ENCODE results near the gene PLXNB1.

Gene PLXNB1

GRCh38 chr3:48435774-48436476 is 6.0 kb upstream of the PLXNB1 start:
- H3K9me3 ChIP-seq (ENCODE audit: control insufficient read depth, low read length): no peaks in the 10 kb centered on the region
- no peak overlapping the region for H3K27ac ChIP-seq
- peaks cover 14% of the 10 kb centered on the region for H3K4me1 ChIP-seq
- no peaks in the 10 kb centered on the region for H3K36me3 ChIP-seq (ENCODE audit: control insufficient read depth, insufficient read depth, low read length)
- TF ChIP-seq CTCF (IDR thresholded peaks at IDR 0.05): peak; percentile 100
- H3K4me2 ChIP-seq (ENCODE audit: low read length): no peak overlapping the region
- no peaks in the 10 kb centered on the region for H3K27me3 ChIP-seq (ENCODE audit: control insufficient read depth, insufficient read depth, low read length)
- peak overlapping the region; percentile 48 for H2AFZ ChIP-seq
- no peak overlapping the region for H3K4me3 ChIP-seq (ENCODE audit: low read depth, low read length)
- H3K9ac ChIP-seq: no peak overlapping the region
- peaks cover 16% of the 10 kb centered on the region for H3K79me2 ChIP-seq

- Histone ChIP-seq H3K4me2 (ENCODE audit: low read length) (no peak overlapping the region), H3K4me1 (peaks cover 17% of the 10 kb centered on the region), H2AFZ (no peak overlapping the region), H3K9ac (no peak overlapping the region), H3K27me3 (ENCODE audit: control insufficient read depth, insufficient read depth, low read length) (no peaks in the 10 kb centered on the region), H3K79me2 (peaks cover 14% of the 10 kb centered on the region), H3K27ac (no peak overlapping the region), H3K36me3 (ENCODE audit: control insufficient read depth, insufficient read depth, low read length) (no peaks in the 10 kb centered on the region), H3K9me3 (ENCODE audit: control insufficient read depth, low read length) (no peaks in the 10 kb centered on the region), H3K4me3 (ENCODE audit: low read depth, low read length) (no peak overlapping the region)
- no peak for TF ChIP-seq CTCF (IDR thresholded peaks at IDR 0.05)
These were observed 5.3 kb upstream of the PLXNB1 start for GRCh38 chr3:48435223-48435595.

- Histone ChIP-seq H2AFZ (no peak overlapping the region), H3K27ac (no peak overlapping the region), H3K9me3 (ENCODE audit: control insufficient read depth, low read length) (no peaks in the 10 kb centered on the region), H3K79me2 (peaks cover 14% of the 10 kb centered on the region), H3K27me3 (ENCODE audit: control insufficient read depth, insufficient read depth, low read length) (no peaks in the 10 kb centered on the region), H3K36me3 (ENCODE audit: control insufficient read depth, insufficient read depth, low read length) (no peaks in the 10 kb centered on the region), H3K4me2 (ENCODE audit: low read length) (no peak overlapping the region), H3K4me3 (ENCODE audit: low read depth, low read length) (no peak overlapping the region), H3K9ac (no peak overlapping the region), H3K4me1 (peaks cover 21% of the 10 kb centered on the region)
- TF ChIP-seq CTCF (IDR thresholded peaks at IDR 0.05): no peak
These were observed 4.8 kb upstream of the PLXNB1 start for GRCh38 chr3:48434591-48435222.

GRCh38 chr3:48433472-48434118 is 3.7 kb upstream of the PLXNB1 start:
- Histone ChIP-seq H3K27ac (no peak overlapping the region), H3K4me2 (ENCODE audit: low read length) (no peak overlapping the region), H2AFZ (no peak overlapping the region), H3K4me1 (peaks cover 14% of the 10 kb centered on the region), H3K79me2 (peaks cover 11% of the 10 kb centered on the region), H3K36me3 (ENCODE audit: control insufficient read depth, insufficient read depth, low read length) (no peaks in the 10 kb centered on the region), H3K27me3 (ENCODE audit: control insufficient read depth, insufficient read depth, low read length) (no peaks in the 10 kb centered on the region), H3K4me3 (ENCODE audit: low read depth, low read length) (no peak overlapping the region), H3K9ac (no peak overlapping the region), H3K9me3 (ENCODE audit: control insufficient read depth, low read length) (no peaks in the 10 kb centered on the region)
- TF ChIP-seq CTCF (IDR thresholded peaks at IDR 0.05): no peak

All from parathyroid adenoma (tissue), 2 donors.